D721Med (cell line): ENCODE measurements around the gene IRS4.

Experiments used
- DNase-seq: peaks from one replicate; pipeline ENCODE4 v3.0.0; 2011; ENCODE audit warnings: low spot score; ENCODE audit not compliant: insufficient read length
- FAIRE-seq: peaks from 2 replicates; lab custom pipeline; 2011; peaks lifted over from hg19 to GRCh38; lab: Jason Lieb, UNC
- CTCF ChIP-seq: IDR thresholded peaks from 2 replicates; pipeline ENCODE4 v1.5.1; 2012; ENCODE audit warnings: mild to moderate bottlenecking, control low read depth; ENCODE audit not compliant: insufficient read depth; ENCODE audit errors: missing control alignments

IRS4 gene

GRCh38 chrX:108735091-108735678 lies 1.2 kb downstream of the IRS4 start:
- TF ChIP-seq CTCF = no peak
- DNase-seq = no peak
- no peak for FAIRE-seq

- no peak for DNase-seq
- FAIRE-seq = no peak
- no peak for TF ChIP-seq CTCF
Measured at GRCh38 chrX:108734426-108734825, 1.9 kb downstream of the IRS4 start.

- TF ChIP-seq CTCF = no peak
- DNase-seq (no peak), FAIRE-seq (no peak)
Measured at GRCh38 chrX:108732630-108733321, 3.6 kb downstream of the IRS4 start.

- no peak for TF ChIP-seq CTCF
- no peak for FAIRE-seq
- no peak for DNase-seq
Measured at GRCh38 chrX:108731153-108731552, 5.2 kb downstream of the IRS4 start.

- FAIRE-seq = no peak
Measured at GRCh38 chrX:108726748-108727147, 9.6 kb downstream of the IRS4 start.

GRCh38 chrX:108722561-108722960 lies 13.8 kb downstream of the IRS4 start:
- TF ChIP-seq CTCF = no peak
- FAIRE-seq = no peak
- no peak for DNase-seq

More at GRCh38 chrX:108726748-108727147, 9.6 kb downstream of the IRS4 start:
- no peak for DNase-seq
- no peak for TF ChIP-seq CTCF

GRCh38 chrX:108712886-108713285 lies 23.5 kb downstream of the IRS4 start:
- DNase-seq (no peak), FAIRE-seq (no peak)
- TF ChIP-seq CTCF = no peak
